Measurements from ENCODE around the gene LANCL1.

DNA sequence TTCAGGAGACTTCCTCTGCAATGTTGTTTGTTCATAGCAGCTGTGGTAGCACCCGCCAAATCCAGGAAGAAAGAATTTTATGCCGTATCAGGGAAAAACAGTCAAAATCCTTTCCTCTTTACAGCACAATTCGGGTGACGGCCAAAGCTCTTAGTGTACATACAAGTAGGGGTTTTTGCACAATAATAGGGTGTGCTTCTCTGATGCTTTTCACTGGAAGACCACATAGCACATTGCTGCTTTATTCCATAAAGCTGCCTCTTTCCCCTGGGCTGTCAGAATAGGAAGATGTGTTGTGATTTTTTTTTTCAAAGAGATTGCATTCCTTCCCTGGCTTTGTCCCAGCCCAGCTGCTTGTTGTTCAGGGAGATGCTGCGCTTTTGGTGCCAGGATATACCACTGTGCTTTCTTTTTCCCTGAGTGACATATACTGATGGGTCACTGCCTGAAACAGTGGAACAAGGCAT is 27.2 kb upstream of the LANCL1 start:
- TF ChIP-seq, protein P1, sequence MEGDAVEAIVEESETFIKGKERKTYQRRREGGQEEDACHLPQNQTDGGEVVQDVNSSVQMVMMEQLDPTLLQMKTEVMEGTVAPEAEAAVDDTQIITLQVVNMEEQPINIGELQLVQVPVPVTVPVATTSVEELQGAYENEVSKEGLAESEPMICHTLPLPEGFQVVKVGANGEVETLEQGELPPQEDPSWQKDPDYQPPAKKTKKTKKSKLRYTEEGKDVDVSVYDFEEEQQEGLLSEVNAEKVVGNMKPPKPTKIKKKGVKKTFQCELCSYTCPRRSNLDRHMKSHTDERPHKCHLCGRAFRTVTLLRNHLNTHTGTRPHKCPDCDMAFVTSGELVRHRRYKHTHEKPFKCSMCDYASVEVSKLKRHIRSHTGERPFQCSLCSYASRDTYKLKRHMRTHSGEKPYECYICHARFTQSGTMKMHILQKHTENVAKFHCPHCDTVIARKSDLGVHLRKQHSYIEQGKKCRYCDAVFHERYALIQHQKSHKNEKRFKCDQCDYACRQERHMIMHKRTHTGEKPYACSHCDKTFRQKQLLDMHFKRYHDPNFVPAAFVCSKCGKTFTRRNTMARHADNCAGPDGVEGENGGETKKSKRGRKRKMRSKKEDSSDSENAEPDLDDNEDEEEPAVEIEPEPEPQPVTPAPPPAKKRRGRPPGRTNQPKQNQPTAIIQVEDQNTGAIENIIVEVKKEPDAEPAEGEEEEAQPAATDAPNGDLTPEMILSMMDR (IDR thresholded peaks at IDR 0.05; ENCODE audit: poor library complexity) = no peak
- no peak for TF ChIP-seq EZH2phosphoT487 (IDR thresholded peaks at IDR 0.05; ENCODE audit: low read depth, severe bottlenecking, unreplicated experiment)
- TF ChIP-seq EZH2 (IDR thresholded peaks at IDR 0.05; ENCODE audit: borderline replicate concordance) = no peak
